PC-3 (cell line): ENCODE results near the gene C1QC. TPM values are rescaled to one million over a fixed set of nuclear protein-coding genes. Genes with fewer than 3 reads are reported as not detected.

Source experiments
- ATAC-seq: fragments of 200-7000 bp; cut with Tn5 transposase; 2 replicates; pipeline ENCODE4 v1.9.1; 2020; ENCODE audit warnings: mild to moderate bottlenecking, moderate library complexity
- BruUV-seq: library from RNA; stranded (reverse); fragments of 400-500 nt; replicated peaks from 2 replicates; lab custom pipeline; 2021; lab: Mats Ljungman, UMichigan
- CTCF ChIA-PET: fragments of 300-600 bp; sonication (Branson Sonifier 250); formaldehyde crosslinking; loops from one replicate; lab custom pipeline; 2022; ENCODE audit warnings: antibody characterized with exemption; lab: Charles Lee
- POLR2A ChIA-PET: fragments of 300-600 bp; sonication (Branson Sonifier 250); formaldehyde crosslinking; loops from one replicate; lab custom pipeline; 2022; ENCODE audit warnings: antibody characterized with exemption; ENCODE audit not compliant: unreplicated experiment; lab: Charles Lee
- DNase-seq: peaks from one replicate; pipeline ENCODE4 v3.0.0-alpha.2; 2015
- H2AFZ ChIP-seq: fragments of 300-600 bp; sonication (generic); 2 replicates; pipeline ENCODE4 v1.6.0; 2016; ENCODE audit warnings: antibody characterized with exemption, low read length
- H3F3A ChIP-seq: fragments of 300-600 bp; sonication (generic); one replicate; pipeline ENCODE4 v1.6.0; 2017; ENCODE audit warnings: antibody characterized with exemption, low read length, control low read depth, mild to moderate bottlenecking; ENCODE audit not compliant: unreplicated experiment
- H3K27ac ChIP-seq: fragments of 300-600 bp; sonication (generic); 2 replicates; pipeline ENCODE4 v1.5.1; 2016; ENCODE audit warnings: mild to moderate bottlenecking, low read length
- H3K27me3 ChIP-seq: fragments of 300-600 bp; sonication (generic); 2 replicates; pipeline ENCODE4 v1.6.1; 2016; ENCODE audit warnings: low read length, mixed read lengths
- H3K36me3 ChIP-seq: fragments of 300-600 bp; sonication (generic); 2 replicates; pipeline ENCODE4 v1.6.1; 2016; ENCODE audit warnings: low read depth, mixed run types, low read length, mixed read lengths
- H3K4me1 ChIP-seq: fragments of 300-600 bp; sonication (generic); 2 replicates; pipeline ENCODE4 v1.5.1; 2016; ENCODE audit warnings: low read length; ENCODE audit not compliant: insufficient read depth
- H3K4me2 ChIP-seq: fragments of 300-600 bp; sonication (generic); 2 replicates; pipeline ENCODE4 v1.6.0; 2016; ENCODE audit warnings: low read length
- H3K4me3 ChIP-seq: fragments of 300-600 bp; sonication (generic); 2 replicates; pipeline ENCODE4 v1.5.1; 2016; ENCODE audit warnings: mild to moderate bottlenecking, low read length, mixed read lengths
- H3K79me2 ChIP-seq: fragments of 300-600 bp; sonication (generic); 2 replicates; pipeline ENCODE4 v1.6.1; 2017; ENCODE audit warnings: low read length, mixed read lengths
- H3K9ac ChIP-seq: fragments of 300-600 bp; sonication (generic); 2 replicates; pipeline ENCODE4 v1.6.0; 2016; ENCODE audit warnings: mild to moderate bottlenecking, low read length
- H3K9me2 ChIP-seq: fragments of 300-600 bp; sonication (generic); replicated peaks from 2 replicates; pipeline ENCODE4 v1.6.1; 2016; ENCODE audit warnings: mixed run types, low read length, mixed read lengths
- H3K9me3 ChIP-seq: fragments of 300-600 bp; sonication (generic); 2 replicates; pipeline ENCODE4 v1.6.1; 2016; ENCODE audit warnings: low read length, mixed read lengths
- H4K20me1 ChIP-seq: fragments of 300-600 bp; sonication (generic); 2 replicates; pipeline ENCODE4 v1.6.1; 2016; ENCODE audit warnings: low read length, mixed read lengths
- CTCF ChIP-seq: fragments of 300-600 bp; sonication (generic); conservative IDR thresholded peaks from 2 replicates; pipeline ENCODE4 v1.5.1; 2017; ENCODE audit warnings: antibody characterized with exemption, low read depth, mild to moderate bottlenecking, low read length
- EZH2 ChIP-seq: fragments of 300-600 bp; sonication (generic); IDR thresholded peaks from one replicate; pipeline ENCODE4 v1.6.1; 2017; ENCODE audit warnings: antibody characterized with exemption, mild to moderate bottlenecking, low read length; ENCODE audit not compliant: unreplicated experiment
- EZH2phosphoT487 ChIP-seq: fragments of 300-600 bp; sonication (generic); IDR thresholded peaks from 2 replicates; pipeline ENCODE4 v1.6.1; 2018; ENCODE audit warnings: mild to moderate bottlenecking, antibody characterized with exemption, low read length, borderline replicate concordance
- intact Hi-C: fragments of 100-400 bp; cut with micrococcal nuclease; formaldehyde crosslinking; loops from 2 replicates; pipeline ENCODE4 v1.9.0; 2023
- microRNA-seq: library from miRNA; unstranded; fragments of <30 nt; microRNA quantifications from one replicate; pipeline ENCODE4 v1.1.0, GENCODE V29; 2020; ENCODE audit not compliant: unreplicated experiment
- total RNA-seq: library from RNA; depleted of rRNA; stranded (reverse); fragments of >200 nt; gene quantifications from 2 replicates; pipeline ENCODE4 v1.2.3, GENCODE V29; 2014; rRNA removed

Gene C1QC
- total RNA-seq, 1 experiment from 2014 or later, result not detected

- POLR2A ChIA-PET, result no interaction called here
- H3K36me3 ChIP-seq, result no peaks in the 10 kb centered on the region
- H3K9ac ChIP-seq, result no peak overlapping the region
- no peak overlapping the region for H2AFZ ChIP-seq
- intact Hi-C loops, result no loop called here
- no peaks in the 10 kb centered on the region for H3K9me3 ChIP-seq
- no peak overlapping the region for H3K27ac ChIP-seq
- no peaks in the 10 kb centered on the region for H3K27me3 ChIP-seq
- peaks cover 8% of the 10 kb centered on the region for H3K4me1 ChIP-seq
- no peaks in the 10 kb centered on the region for H4K20me1 ChIP-seq
- no TSS peak for BruUV-seq
- H3K9me2 ChIP-seq, result no peaks in the 10 kb centered on the region
- no peaks in the 10 kb centered on the region for H3K79me2 ChIP-seq
- H3K4me2 ChIP-seq, result no peak overlapping the region
- no peak for TF ChIP-seq EZH2phosphoT487
- no peak for ATAC-seq
- DNase-seq, result no peak
- no peak overlapping the region for H3K4me3 ChIP-seq
- CTCF ChIA-PET, result no interaction called here
- no peaks in the 10 kb centered on the region for H3F3A ChIP-seq
Measured at GRCh38 chr1:22694172-22694571, 50.7 kb downstream of the C1QC start.

- Histone ChIP-seq H3K27ac (no peak overlapping the region), H3K9me3 (no peaks in the 10 kb centered on the region), H3K9ac (no peak overlapping the region), H3K36me3 (no peaks in the 10 kb centered on the region), H4K20me1 (no peaks in the 10 kb centered on the region), H3K4me1 (no peaks in the 10 kb centered on the region), H3K27me3 (no peaks in the 10 kb centered on the region), H3F3A (no peaks in the 10 kb centered on the region), H3K4me3 (no peak overlapping the region), H3K4me2 (no peak overlapping the region), H2AFZ (no peak overlapping the region), H3K79me2 (no peaks in the 10 kb centered on the region), H3K9me2 (no peaks in the 10 kb centered on the region)
- ChIA-PET CTCF (no interaction called here), POLR2A (no interaction called here)
- ATAC-seq (no peak), DNase-seq (no peak)
- TF ChIP-seq EZH2 (no peak), EZH2phosphoT487 (no peak), CTCF (no peak)
- no TSS peak for BruUV-seq
- intact Hi-C loops, result no loop called here
Measured at GRCh38 chr1:22696610-22697009, 53.2 kb downstream of the C1QC start.

Small RNAs within 50 kb of the gene (microRNA-seq; reads per million reads assigned to microRNA genes)
- gene MIR6127, result not detected

Other genes starting within 250 kb of the C1QC start
- 20.2 and 21.6 TPM in 2 replicates for gene ZBTB40, start 191.8 kb upstream of the C1QC start, total RNA-seq
- 0.07 TPM in 1 of 2 replicates, not detected in the other for gene EPHA8, start 80.1 kb upstream of the C1QC start, total RNA-seq
- not detected in 2 replicates for gene C1QA, start 7.0 kb upstream of the C1QC start, total RNA-seq
- gene C1QB, start 9.6 kb downstream of the C1QC start, total RNA-seq, result not detected in 2 replicates
- gene EPHB2, start 67.2 kb downstream of the C1QC start, total RNA-seq, result 21.0 and 23.2 TPM in 2 replicates